HG03432 (cell line): Measurements from ENCODE around the gene KRT28.
"Not testable (repeated sequence)": the region's sequence is repeated elsewhere in the genome, so short reads cannot be mapped to it uniquely, and the experiment has no call there.

Experiments
- ATAC-seq: cut with Tn5 transposase; IDR thresholded peaks from one replicate; pipeline ENCODE4 v1.9.1; 2021; ENCODE audit warnings: mild to moderate bottlenecking, moderate library complexity; ENCODE audit not compliant: unreplicated experiment

The KRT28 gene

DNA sequence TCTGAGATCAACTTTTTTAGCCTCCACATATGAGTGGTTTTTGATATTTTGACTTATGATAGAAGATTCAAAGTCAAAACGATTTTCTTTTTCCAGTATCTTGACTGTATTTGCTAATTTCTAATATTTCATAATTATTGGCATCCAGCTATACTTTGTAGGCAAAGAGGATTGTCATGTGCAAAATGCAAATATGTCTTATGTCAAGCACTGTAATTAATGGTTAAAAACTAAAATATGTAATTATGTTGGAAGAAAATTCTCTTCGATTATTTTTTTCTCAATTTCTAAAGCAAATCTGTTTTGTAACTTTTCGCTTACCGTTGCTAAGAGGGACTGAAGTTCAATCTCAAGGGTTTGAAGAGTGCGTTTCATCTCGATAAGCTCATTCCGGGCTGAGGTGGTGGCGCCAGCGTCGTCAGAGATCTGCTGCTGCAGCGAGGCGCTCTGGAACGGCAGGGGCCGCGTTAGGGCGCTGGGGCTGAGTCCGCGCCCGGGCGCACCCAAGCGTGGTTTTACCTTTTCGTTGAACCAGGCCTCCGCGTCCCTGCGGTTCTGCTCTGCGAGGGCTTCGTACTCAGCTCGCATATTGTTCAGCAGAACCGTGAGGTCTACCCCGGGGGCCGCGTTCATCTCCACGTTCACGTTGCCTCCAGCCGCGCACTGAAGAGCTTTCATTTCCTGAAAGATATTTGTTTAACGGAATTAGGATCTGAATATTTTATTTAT is 20.4 kb downstream of the KRT28 start:
- ATAC-seq: no peak

DNA sequence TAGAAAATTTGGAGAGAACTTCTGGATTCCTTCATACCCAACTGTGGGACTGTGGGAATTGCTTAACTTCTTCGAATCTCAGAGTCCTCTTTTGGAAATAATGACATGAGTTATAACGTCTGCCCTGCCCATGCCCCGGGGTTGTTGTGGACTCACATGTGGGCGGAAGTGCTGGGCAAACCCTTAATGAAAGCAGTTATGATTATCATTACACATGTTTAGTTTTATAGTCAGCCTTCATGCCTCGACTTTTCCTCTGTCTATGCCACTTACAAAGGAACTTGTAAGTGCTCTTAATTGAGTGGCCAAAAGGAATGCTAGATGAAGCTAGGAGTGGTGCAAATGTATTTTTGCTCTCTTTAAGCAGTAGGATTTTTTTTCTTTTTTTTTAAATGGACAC is 21.3 kb downstream of the KRT28 start:
- no peak for ATAC-seq

DNA sequence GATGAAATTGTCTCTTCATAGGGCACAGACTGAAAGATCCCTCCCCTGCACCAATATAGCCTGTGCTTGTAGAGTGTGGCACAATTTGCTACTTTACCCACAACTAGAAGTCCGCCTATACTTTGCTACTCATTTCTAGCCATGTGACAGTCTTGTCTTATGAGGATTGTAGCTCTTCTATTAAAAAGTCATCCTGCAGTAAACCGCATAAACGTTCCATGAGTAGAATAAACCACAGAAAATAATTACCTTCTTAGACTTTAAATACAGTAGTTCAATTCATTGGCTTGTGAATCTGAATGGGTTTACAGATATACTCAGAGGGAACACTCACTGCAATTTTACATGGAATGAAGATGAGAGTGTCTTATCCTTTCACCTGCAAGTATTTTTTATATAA is 21.8 kb downstream of the KRT28 start:
- no peak for ATAC-seq

DNA sequence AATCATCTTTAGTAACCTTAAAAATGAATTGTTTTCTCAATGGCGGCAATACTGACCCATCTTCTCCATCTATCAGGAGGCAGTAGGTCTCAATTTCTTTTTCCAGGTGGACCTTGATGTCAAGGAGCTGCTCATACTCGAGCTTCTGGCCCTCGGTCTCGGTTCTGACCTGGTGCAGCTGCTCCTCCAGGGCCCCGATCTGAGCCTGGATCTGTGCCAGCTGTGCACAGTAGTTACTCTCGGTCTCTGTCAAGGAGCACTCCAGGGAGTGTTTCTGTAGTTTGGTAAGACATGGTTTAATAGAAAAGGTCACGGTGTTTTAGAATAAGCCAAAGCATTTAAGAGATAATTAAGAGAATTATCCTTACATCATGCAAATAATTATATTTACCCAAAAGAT is 22.3 kb downstream of the KRT28 start:
- no peak for ATAC-seq

DNA sequence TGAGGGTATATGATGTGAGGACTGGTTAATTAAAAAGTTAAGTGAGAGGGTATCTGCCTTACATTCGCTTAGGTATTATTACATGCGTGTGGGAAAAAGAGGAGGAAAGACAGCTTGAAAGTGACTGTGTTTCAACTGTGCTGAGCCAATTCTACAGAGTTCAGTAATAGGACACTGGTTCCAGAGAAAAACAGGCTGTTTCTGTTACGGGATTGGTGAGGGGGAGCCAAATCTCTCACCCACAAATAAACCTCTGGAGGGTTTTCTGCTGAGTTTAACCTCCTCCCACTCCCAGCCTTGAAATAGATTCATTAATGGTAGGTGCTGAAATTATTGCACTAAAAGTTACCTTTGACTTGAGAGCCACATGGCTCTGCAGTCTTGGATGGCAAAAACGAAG is 23.8 kb downstream of the KRT28 start:
- no peak for ATAC-seq

DNA sequence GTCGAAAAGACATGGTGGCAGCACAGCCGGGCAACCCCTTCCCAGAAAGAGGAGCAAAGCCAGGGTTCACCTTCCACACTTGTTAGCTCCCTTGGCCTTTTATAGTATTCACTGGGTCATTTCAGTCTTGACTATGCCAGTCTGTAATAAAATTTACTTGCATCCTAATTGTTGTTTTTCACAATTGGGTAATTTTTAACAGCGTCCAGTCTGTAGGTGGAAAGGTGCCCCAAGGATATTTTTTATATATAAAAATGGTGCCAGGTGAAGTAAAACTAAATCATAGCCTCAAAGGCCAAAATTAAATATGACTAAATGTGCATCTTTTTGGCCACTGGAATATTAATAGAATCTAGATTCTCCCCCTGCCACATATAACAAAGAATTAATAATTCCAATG is 27.7 kb downstream of the KRT28 start, which contains the start of gene KRT26:
TSS of gene KRT26 (minus strand) at position 101 of the 400 bp plus-strand sequence. CDS start at position 13, 88 bp downstream.
- no peak for ATAC-seq

DNA sequence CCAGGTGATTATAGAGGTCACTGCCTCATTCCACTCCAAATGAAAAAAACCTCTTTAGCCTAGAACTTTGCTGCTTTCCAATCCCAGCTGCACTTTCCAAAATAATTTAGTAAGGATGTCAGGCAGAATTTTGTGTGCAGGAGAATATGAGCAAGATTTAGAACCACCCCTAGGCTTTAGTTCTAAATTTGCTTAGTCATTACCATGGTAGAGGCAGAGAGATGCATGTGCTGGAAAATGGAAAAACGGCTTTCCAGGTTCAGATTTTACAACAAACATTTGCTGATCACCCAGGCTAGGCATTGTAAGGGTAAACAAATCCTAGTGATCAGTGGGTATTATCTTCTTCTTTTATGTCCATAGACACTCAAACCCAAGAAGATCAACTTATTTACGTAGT is 34.1 kb downstream of the KRT28 start:
- ATAC-seq: no peak

DNA sequence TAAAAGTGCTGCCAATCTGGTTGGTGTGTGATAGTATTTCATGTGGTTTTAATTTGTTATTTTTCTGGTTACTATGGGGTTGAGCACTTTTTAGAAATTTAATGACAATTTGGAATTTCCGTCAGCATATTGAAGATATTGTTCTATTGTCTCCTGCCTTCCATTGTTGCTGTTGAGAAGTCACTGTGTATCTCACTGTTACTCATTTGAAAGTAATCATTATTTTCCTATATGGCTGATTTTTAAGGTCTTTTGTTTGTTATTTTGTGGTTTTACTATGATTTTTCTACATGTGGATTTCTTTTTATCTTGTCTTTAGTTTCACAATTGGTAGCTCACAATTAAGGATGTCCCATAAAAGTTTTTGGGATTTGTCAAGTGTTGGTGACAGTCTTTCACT is 36.0 kb downstream of the KRT28 start:
- no peak for ATAC-seq

DNA sequence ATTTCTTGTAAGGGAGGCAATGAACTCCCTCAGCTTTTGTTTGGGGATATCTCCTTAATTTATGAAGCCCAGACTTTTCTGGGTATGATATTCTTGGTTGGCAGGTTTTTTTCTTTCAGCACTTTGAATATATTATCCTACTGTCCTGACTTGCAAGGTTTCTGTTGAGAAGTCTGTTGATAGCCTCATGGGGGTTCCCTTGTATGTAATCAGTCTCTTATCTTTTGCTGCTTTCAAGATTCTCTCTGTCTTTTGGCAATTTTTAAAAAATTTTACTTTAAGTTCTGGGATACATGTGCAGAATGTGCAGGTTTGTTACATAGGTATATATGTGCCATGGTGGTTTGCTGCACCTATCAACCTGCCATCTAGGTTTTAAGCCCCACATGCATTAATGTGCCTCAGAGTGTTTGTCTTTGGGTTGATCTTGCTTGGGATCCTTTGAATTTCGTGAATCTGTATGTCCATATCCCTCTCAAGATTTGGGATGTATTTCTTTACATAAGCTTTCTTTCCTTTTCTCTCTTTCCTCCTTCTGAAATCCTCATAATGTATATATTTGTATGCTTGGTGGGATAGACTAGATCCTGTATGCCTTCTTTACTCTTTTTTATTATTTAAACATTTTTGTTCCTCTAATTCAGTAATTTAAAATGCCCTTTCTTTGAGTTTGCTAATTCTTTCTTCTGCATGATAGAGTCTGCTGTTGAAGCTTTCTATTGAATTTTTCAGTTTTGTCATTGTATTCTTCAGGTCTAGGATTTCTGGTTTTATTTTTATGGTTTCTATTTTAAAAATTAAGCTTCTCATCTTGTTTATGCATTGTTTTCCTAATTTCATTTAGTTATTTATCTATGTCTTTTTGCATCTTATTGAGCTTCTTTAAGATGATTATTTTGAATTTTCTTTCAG is 39.4 kb downstream of the KRT28 start:
- no peak for ATAC-seq

DNA sequence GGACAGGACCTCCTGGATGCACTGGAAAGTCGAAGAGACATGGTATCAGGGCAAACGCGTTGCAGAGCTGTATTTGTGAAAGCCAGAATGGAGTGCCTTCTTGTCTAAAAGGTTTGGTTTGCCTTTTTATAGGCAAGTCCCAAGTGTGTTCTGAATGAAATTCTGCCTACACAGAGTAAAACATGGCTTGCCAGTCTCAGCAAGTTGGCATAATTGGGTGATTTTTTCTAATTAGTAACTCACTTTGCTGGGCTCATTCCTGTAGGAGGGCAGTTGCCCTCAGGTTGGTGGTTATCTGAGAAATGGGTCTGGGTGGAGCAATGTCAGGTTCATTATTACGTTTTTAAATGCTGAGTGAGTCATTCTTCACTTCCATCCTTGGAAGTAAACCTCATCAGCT is 44.5 kb downstream of the KRT28 start, which contains the start of gene KRT25:
TSS of gene KRT25 (minus strand) at position 101 of the 400 bp plus-strand sequence. CDS start at position 41, 60 bp downstream.
- no peak for ATAC-seq

DNA sequence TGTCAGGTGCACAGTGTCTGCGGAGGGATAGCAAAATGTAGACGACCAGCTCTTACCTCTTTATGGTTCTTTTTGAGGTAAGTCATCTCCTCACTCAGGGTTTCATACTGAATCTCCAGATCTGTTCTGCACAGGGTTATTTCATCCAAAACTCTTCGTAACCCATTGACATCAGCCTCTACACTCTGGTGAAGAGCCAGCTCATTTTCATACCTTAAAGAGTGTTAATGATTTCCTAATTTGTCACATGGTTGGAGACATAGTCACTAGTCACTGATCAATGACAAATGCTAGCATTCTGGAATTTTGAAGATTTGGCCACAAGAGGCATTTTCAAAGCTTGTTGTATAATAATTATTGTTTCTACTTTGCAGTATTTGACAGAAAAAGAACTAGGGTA is 46.0 kb downstream of the KRT28 start:
- ATAC-seq: no peak

DNA sequence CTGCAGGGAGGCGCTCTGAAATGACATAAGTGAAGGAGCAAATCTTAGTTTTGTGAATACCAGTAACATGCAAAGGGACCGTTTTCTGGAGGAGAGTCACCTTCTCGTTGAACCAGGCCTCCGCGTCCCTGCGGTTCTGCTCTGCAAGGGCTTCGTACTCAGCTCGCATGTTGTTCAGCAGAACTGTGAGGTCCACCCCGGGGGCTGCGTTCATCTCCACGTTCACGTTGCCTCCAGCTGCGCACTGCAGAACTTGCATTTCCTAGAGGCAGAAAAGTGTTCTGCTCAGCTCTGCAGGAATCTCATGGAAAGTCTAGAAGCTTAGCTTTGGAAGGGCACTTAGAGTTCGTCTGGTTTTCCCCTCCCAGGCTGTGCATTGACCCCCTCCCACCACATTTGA is 48.7 kb downstream of the KRT28 start:
- no peak for ATAC-seq

DNA sequence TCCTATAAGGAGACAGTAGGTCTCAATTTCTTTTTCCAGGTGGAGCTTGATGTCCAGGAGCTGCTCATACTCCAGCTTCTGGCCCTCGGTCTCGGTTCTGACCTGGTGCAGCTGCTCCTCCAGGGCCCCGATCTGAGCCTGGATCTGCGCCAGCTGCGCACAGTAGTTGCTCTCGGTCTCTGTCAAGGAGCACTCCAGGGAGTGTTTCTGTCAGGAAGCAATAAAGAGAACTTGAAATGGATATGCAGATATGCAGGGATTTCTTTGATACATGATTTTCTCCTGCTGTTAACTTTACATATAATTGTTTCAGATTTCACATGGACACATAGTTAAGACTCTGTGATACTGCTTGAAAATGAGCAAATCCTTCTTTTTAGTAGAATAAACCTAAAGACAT is 49.4 kb downstream of the KRT28 start:
- ATAC-seq: no peak

DNA sequence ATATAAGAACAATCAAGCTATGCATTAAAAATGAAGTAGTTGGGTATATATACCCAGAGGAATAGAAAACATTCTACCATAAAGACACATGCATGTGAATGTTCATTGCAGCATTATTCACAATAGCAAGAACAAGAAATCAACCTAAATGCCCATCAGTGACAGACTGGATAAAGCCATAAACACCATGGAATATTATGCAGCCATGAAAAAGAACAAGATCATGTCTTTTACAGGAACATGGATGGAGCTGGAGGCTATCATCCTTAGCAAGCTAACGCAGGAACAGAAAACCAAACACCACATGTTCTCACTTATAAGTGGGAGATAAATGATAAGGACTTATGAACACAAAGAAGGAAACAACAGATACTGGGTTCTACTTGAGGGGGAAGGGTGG is 51.1 kb downstream of the KRT28 start:
- not testable (repeated sequence) for ATAC-seq
